HG03460 (cell line): ENCODE data around the gene MTHFD1L.

Experiments
- ATAC-seq: cut with Tn5 transposase; IDR thresholded peaks from one replicate; pipeline ENCODE4 v1.9.1; 2021; ENCODE audit not compliant: unreplicated experiment

Gene MTHFD1L

GRCh38 chr6:150865043-150865405, 478 bp upstream of the MTHFD1L start:
- ATAC-seq, result no peak

- peak; percentile 77 for ATAC-seq
Measured at GRCh38 chr6:150866147-150866990, 867 bp downstream of the MTHFD1L start.

- ATAC-seq, result no peak
Measured at GRCh38 chr6:150866991-150867501, 1.5 kb downstream of the MTHFD1L start.

GRCh38 chr6:150868759-150869158, 3.3 kb downstream of the MTHFD1L start:
- no peak for ATAC-seq

GRCh38 chr6:150874179-150874578, 8.7 kb downstream of the MTHFD1L start:
- ATAC-seq, result no peak

- no peak for ATAC-seq
Measured at GRCh38 chr6:150875841-150876240, 10.3 kb downstream of the MTHFD1L start.

GRCh38 chr6:150876598-150876997, 11.1 kb downstream of the MTHFD1L start:
- ATAC-seq, result no peak

GRCh38 chr6:150877928-150878327, 12.4 kb downstream of the MTHFD1L start:
- no peak for ATAC-seq

- no peak for ATAC-seq
Measured at GRCh38 chr6:150878347-150879213, 13.1 kb downstream of the MTHFD1L start.

GRCh38 chr6:150880336-150880735, 14.8 kb downstream of the MTHFD1L start:
- ATAC-seq, result no peak

GRCh38 chr6:150881911-150882481, 16.5 kb downstream of the MTHFD1L start:
- no peak for ATAC-seq

- ATAC-seq, result no peak
Measured at GRCh38 chr6:150883521-150883920, 18.0 kb downstream of the MTHFD1L start.

- no peak for ATAC-seq
Measured at GRCh38 chr6:150886155-150886554, 20.7 kb downstream of the MTHFD1L start.

- no peak for ATAC-seq
Measured at GRCh38 chr6:150887978-150888563, 22.6 kb downstream of the MTHFD1L start.

GRCh38 chr6:150890346-150890745, 24.8 kb downstream of the MTHFD1L start:
- ATAC-seq, result no peak

GRCh38 chr6:150891888-150892485, 26.5 kb downstream of the MTHFD1L start:
- ATAC-seq, result no peak

GRCh38 chr6:150894191-150894744, 28.8 kb downstream of the MTHFD1L start:
- no peak for ATAC-seq

GRCh38 chr6:150894935-150895552, 29.5 kb downstream of the MTHFD1L start:
- peak; percentile 69 for ATAC-seq

- ATAC-seq, result no peak
Measured at GRCh38 chr6:150895928-150896632, 30.6 kb downstream of the MTHFD1L start.
